Transverse colon (tissue), 4 donors: Measurements from ENCODE around the gene SLC25A19.

Experiments used
- CTCF ChIP-seq, 5 experiments: fragments of 200-600 bp in 3 of 5; fragments of 450-650 bp in 2 of 5; sonication (generic) in 3 of 5; IDR thresholded peaks; 1 replicate in 2 of 5; 2 replicates in 3 of 5; pipeline ENCODE4 v1.5.1; 2016 to 2017; ENCODE audit warnings: antibody characterized with exemption in 5 of 5, inconsistent platforms in 3 of 5, mild to moderate bottlenecking in 2 of 5, moderate library complexity in 1 of 5
- EP300 ChIP-seq: sonication (generic); formaldehyde crosslinking; IDR thresholded peaks from one replicate; pipeline ENCODE4 v1.6.1; 2017; ENCODE audit warnings: antibody characterized with exemption, low read depth
- POLR2A ChIP-seq: fragments of 450-650 bp; IDR thresholded peaks from one replicate; pipeline ENCODE4 v1.6.1; 2016; ENCODE audit warnings: antibody characterized with exemption, mild to moderate bottlenecking, moderate library complexity
- POLR2AphosphoS5 ChIP-seq, 3 donors: sonication (generic); formaldehyde crosslinking; IDR thresholded peaks; one replicate each; pipeline ENCODE4 v1.6.1; 2016; ENCODE audit warnings: antibody characterized with exemption in 3 of 3

- TF ChIP-seq CTCF (IDR thresholded peaks at IDR 0.05), result no peak
- no peak for TF ChIP-seq POLR2A
- TF ChIP-seq EP300, result no peak
- no peak for TF ChIP-seq POLR2AphosphoS5 (IDR thresholded peaks at IDR 0.05)
Observed at GRCh38 chr17:75244133-75244866, 44.9 kb downstream of the SLC25A19 start.
